ENCODE results near the gene GLIS2.
A peak's percentile ranks its signal among the peaks of the same experiment; 100 is the strongest.

Gene GLIS2

DNA sequence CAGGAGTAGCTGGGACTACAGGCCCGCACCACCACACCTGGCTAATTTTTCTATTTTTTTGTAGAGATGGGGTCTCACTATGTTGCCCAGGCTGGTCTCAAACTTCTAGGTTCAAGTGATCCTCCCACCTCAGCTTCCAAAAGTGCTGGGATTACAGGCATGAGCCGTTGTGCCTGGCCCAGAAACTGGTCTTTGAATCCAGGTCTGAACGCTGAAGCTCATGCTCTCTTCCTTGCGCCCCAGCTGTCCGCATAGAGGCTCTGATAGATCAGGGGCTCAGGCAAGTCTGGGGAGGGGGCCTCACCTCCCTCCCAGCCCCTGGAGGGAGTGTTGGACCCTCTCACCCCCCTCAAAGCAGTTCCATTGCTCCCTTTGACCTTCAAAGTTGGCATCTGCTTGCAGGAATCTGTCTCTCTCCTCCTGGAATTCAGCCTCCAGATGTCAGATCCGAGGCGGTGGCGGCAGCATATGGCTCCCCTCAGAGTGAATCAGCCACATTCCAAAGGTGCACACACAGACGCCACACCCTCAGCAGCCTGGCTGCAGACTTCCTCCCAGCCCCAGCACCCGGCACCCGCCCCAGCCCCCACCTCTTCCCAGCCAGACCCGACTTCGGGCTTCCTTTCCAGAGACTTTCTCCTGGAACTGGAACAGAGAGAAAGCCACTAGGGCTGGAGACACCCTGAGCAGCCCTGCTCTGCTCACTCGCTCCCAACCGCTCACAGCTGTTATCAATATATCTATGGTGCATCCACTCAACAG is 16.9 kb upstream of the GLIS2 start:
- DNase-seq: no peak

DNA sequence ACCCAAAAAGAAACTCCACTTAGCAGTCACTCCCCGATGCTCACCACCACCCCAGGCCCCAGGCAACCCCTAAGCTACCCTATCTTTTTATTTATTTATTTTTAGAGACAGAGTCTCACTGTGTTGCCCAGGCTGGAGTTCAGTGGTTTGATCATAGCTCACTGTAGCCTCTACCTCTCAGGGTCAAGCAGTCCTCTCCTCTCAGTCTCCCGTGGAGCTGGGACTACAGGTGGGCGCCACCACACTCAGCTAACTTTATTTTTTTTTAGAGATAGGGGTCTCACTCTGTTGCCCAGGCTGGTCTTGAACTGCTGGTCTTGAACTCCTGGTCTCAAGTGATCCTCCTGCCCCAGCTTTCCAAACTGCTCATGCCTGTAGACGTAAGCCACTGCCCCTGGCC is 14.7 kb upstream of the GLIS2 start:
- no peak for DNase-seq

DNA sequence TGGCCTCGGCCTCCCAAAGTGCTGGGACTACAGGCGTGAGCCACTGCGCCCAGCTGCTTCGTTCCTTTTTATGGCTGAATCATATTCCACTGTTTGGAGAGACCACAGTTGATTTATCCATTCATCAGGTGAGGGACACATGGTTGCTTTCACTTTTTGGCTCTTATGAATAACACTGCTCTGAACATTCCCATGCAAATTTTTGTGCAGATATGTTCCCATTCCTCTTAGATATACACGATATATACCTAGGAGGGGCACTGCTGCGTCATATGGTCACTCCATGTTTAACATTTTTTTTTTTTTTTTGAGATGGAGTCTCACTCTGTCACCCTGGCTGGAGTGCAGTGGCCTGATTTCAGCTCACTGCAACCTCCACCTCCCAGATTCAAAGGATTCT is 13.9 kb upstream of the GLIS2 start:
- DNase-seq: no peak

DNA sequence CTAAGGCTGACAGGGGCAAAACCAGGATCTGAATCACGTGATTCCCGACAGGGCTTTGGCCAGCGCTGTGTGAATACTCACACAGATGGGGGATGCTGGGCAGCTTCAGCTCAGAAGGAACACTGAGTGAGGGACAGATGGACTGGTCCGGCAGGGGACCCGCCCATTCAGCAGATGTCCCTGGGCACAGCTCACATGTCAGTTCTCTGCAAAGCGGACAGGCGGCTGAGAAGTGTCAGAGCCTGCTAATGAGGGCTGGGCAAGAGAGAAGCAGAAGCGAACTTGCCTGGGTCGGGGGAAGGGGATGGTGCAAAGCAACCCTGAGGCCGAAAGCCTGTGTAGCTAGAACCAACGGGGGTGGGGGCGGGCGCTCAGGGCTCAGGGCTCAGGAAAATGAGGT is 11.9 kb upstream of the GLIS2 start:
- no peak for DNase-seq

DNA sequence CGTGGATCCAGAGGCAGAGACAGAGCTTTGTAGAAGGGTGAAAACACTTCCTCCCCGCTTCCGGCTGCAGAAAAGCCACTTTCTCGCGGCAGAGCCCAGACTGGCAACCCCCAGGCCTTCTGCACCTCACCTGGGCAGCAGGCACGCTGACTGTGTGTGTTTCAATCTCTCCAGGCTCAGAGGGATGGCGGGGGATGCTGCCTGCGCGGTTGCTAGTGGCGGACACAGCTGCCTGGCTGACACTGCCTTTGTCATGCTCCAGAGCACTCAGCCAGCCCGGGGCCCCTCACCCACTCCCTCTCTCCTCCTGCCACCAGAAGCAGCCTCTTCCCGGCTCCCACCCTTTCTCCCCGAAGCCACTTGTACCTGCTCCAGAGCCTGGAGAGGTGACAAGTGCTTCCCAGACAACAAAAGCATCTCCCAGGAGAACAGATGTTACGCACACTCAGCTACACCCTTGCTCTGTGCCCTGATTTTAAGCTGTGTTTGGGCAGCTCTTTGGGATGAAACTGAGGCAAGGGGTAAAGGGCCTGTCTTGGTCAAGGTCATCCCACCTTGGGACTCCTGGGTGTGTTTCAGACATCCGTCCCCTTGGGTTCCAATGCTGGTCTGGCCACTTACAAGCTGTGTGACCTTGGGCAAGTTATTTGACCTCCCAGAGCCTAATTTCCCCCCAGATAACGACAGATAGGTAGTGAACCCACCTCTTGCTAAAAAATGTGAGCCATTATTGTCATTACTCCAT is 9.2 kb upstream of the GLIS2 start:
- peak; percentile 28 to 41 for DNase-seq

DNA sequence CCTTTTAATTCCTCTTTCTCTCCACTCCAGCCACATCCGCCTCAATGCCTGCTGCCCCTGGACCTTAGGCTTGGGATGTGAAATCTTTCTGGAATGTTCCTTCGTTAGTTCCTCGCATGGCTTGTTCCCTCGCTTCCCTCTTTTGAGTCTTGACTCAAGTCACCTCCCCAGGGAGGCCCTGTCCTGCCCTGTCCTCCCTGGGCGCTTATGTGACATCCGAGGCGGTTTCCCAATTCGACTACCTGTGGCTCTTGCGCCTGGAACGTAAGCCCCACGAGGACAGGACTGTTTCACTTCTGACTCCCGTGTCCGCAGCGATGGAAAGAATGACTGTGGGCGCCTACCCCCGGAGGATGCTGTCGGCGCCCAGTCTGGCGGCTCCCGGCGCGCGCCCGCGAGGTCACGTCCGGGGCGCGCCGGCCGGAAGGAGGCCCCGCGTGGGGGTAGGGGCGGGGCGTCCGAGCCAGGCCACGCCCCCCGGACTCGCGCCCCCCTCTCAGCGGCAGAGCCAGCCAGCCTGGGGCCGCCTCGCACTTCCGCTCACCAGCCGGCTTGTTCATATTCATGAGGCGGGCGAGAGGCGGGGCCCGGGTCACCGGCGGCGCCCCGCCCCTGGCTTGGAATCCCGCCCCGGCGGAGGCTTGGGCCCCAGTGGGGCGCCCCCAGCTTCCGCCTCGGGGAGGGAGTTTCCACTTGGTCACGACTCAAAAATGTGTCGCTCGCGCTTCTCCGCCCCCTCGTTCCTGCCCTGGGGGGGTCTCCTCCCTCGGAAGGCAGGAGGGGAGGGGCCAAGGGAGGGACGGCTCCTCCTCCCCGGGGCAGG is 8.4 kb upstream of the GLIS2 start:
- peak; percentile 92 to 95 for DNase-seq

DNA sequence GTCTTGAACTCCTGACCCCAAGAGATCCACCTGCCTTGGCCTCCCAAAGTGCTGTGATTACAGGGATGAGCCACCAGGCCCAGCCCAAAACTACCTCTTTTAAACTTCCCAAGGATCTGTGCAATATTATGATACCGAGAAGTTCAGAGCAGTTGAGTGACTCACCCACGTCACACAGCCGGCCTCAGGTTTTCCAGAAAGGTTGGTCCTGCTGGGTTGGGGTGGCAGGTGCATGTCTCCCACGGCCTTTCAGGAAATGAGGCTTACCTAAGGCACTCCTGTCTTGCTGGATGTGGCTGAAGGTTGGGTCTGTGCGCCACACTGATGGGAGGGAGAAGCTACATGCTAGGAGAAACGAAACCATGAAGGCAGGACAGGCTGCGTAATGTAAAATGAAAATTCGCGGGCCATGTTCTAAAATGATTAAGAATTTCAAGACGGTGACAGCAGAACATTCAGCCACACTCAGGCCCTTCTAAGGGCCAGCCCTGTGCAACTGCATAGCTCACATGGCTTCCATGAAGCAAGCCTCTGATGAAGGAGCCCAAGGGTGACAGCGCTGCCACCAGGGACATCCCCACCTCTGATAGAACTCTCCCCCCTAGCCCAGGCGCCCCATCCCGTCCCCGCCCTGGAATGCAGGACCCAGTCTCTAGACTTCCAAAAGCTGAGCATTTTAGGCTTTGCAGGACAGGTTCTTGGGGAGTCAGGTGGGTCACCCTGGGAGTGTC is 6.6 kb upstream of the GLIS2 start:
- no peak for DNase-seq

- peak; percentile 45 to 49 for DNase-seq
These were observed 6.0 kb upstream of the GLIS2 start for GRCh38 chr16:4309833-4310266.

GRCh38 chr16:4313563-4314531 is 2.0 kb upstream of the GLIS2 start:
- DNase-seq: no peak

DNA sequence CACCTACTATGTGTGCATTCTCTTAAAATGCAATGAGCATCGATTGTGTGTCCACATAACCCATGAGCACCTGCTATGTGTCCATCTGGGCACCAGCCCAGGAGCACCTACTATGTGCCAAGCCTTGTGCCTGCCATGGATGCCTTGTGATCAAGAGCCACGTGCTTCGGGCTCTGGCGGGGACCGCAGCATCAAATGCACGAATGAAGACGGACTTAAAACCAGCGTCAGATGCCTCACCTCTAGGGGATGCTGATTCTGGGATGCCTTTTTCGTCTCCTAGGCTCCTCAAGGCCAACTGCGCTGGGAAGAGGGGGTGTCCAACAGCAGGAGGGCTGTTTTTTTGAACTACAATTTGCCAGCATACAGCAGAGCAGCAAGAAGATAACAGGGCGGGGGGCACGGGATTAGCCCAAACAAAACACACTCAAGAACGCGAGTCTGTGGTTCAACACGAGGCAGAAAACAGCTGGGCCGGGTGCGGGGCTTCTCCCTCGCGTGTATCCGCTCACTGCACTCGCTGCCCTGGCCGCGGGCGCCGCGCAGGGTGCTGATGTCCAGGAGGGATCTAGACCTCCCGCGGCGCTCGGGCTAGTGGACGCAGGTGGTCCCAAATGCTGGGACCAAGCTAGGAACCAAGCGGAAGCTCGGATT is 1.2 kb upstream of the GLIS2 start:
- peak in 1 of 2 experiments; percentile 17 for DNase-seq

- DNase-seq: no peak
These were observed 419 bp downstream of the GLIS2 start for GRCh38 chr16:4316108-4316863.

GRCh38 chr16:4316864-4317531 is 1.1 kb downstream of the GLIS2 start:
- no peak for DNase-seq

DNA sequence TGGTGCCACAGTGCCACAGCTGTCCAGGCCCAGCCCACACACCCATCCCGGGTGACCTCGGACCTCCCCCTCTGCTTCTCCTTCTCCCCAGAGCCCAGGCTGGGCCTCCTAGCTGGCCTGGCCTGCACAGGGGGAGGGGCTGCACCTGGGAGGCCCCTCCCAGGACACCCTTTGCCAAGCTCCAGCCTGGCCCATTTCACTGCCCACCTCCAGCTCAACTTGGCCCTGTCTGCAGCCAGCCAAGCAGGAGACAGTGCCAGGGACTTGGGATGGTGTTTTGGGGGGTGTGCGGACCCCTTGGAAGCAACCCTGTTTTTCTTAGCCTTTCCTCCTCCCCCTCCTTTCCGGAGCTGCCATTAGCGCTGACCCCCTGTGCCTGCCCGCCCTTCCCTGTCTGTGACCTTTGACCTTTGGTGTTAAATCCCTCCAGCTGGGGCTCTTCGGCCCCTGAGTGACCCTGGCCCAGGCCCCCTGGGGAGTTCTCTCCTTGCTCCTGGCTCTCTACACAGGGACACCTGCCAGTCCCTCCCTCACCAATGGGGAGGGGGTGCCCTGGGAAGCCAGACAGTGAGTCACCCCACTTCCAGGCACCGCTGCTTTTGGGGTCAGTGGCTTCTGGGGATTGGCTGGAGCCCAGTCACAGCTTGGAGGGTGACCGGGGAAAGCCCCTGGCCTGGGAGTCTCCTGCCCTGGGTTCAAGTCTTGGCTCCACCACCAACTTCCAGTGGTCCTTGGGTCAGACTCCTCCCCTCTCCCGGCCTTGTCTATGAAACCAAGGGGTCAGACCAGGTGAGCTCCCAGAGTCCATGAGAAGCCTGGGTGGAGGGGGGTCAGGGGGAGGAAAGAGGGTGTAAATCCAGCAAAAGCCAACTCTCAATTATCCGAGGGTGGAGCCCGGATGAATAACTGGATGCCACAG is 1.9 kb downstream of the GLIS2 start:
- no peak for DNase-seq

DNA sequence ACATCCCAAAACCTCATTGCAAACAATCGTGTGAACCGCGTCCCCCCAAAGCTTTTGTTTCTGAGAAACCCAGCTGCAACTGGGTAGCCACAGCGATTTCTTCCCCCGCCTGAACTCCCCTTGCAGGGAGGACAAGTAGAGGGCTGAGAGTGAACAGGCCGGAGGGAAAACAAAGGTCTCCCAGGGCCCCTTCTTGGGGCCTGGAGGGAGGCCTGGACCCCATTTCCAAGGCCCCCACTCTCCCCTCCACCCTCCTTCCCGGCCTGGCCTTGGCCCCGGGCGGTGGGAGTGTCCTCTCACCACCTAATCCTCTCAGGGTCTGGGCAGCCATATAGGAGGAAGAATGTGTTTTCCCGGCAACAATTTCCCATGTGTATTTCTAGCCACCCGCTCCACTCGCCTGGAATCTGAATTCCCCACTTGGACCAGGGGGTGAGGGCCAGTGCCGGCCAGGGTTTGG is 2.6 kb downstream of the GLIS2 start:
- DNase-seq: no peak

DNA sequence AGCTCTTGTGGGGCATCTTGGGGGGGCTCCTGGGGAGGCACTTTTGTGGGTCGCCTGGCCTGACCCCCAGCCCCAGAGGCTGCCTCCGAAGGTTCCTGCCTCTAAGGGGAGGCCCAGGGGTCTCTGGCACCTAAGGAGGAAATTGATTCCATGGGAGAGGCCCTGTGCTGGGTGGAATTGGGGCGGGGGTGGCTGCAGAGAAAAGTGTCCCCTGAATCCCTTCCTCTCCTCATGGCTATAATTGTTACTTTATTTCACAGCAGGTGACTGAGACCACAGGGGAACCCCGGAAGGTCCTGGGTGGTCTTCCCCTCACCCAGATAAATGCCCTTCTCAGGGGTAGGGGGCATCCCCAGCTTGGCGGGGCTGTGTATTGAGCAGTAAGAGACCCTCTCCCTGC is 3.1 kb downstream of the GLIS2 start:
- no peak for DNase-seq

GRCh38 chr16:4319454-4320421 is 3.9 kb downstream of the GLIS2 start:
- peak; percentile 37 to 44 for DNase-seq

GRCh38 chr16:4320571-4321137 is 4.8 kb downstream of the GLIS2 start:
- DNase-seq: no peak

Measured in activated CD4-positive, alpha-beta T cell treated with anti-CD3 and anti-CD28 coated beads, Interleukin-2, amount 50 U/mL, for 4 hours (primary cell).